ENCODE data around the gene WNT9A.

WNT9A gene

DNA sequence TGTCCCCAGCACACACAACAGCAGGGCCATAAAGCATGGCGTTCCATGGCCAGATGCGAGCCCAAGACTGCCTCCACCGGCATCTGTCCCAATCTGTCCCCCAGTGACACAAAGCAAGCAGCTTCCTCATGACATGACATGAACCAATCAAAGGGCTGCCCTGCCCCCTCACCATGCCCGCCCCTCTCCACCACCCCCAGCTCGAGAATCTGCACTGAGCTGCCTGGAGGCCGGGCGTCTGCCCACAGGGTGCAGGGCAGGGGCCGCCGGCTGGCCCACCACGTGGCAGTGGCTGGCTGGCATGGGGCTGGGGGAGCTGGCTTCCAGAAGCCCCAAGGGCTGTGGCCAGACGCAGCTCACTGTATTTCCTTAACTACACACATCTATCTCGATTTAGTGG, 27.8 kb downstream of the WNT9A start:
- H3K9ac ChIP-seq (ENCODE audit: low read length), result no peak overlapping the region
- H3K9me3 ChIP-seq (replicated peaks; ENCODE audit: insufficient read depth, low read length), result no peaks in the 10 kb centered on the region
- no peak overlapping the region for H3K4me3 ChIP-seq (ENCODE audit: low read length)
- no peak overlapping the region for H3K4me2 ChIP-seq (ENCODE audit: low read depth, low read length)
- no peaks in the 10 kb centered on the region for H3F3A ChIP-seq (ENCODE audit: insufficient read depth, low read length)
- H3K27me3 ChIP-seq (replicated peaks; ENCODE audit: insufficient read depth, low read length), result peaks cover 13% of the 10 kb centered on the region; the same call in 1 of the 2 replicates
- no peaks in the 10 kb centered on the region for H3K9me2 ChIP-seq (replicated peaks; ENCODE audit: insufficient read depth, low read length)
- H3K36me3 ChIP-seq (replicated peaks; ENCODE audit: insufficient read depth, low read length), result no peaks in the 10 kb centered on the region
- no peak for DNase-seq
- no peak overlapping the region for H3K27ac ChIP-seq (ENCODE audit: low read length)
- no peaks in the 10 kb centered on the region for H4K20me1 ChIP-seq (ENCODE audit: insufficient read depth, low read length)
- TF ChIP-seq, protein P1, sequence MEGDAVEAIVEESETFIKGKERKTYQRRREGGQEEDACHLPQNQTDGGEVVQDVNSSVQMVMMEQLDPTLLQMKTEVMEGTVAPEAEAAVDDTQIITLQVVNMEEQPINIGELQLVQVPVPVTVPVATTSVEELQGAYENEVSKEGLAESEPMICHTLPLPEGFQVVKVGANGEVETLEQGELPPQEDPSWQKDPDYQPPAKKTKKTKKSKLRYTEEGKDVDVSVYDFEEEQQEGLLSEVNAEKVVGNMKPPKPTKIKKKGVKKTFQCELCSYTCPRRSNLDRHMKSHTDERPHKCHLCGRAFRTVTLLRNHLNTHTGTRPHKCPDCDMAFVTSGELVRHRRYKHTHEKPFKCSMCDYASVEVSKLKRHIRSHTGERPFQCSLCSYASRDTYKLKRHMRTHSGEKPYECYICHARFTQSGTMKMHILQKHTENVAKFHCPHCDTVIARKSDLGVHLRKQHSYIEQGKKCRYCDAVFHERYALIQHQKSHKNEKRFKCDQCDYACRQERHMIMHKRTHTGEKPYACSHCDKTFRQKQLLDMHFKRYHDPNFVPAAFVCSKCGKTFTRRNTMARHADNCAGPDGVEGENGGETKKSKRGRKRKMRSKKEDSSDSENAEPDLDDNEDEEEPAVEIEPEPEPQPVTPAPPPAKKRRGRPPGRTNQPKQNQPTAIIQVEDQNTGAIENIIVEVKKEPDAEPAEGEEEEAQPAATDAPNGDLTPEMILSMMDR (IDR thresholded peaks at IDR 0.05; ENCODE audit: low read length), result no peak
- TF ChIP-seq EZH2 (optimal IDR thresholded peaks at IDR 0.05; ENCODE audit: low read depth, low read length) (no peak), EZH2phosphoT487 (IDR thresholded peaks at IDR 0.05; ENCODE audit: low read length) (no peak)
- H3K79me2 ChIP-seq (ENCODE audit: low read length), result no peaks in the 10 kb centered on the region
- no peaks in the 10 kb centered on the region for H3K4me1 ChIP-seq (ENCODE audit: low read length)
- H2AFZ ChIP-seq (ENCODE audit: low read length), result no peak overlapping the region

- no peaks in the 10 kb centered on the region for H3K79me2 ChIP-seq (ENCODE audit: low read length)
- H3K4me1 ChIP-seq (ENCODE audit: low read length), result no peaks in the 10 kb centered on the region
- no peaks in the 10 kb centered on the region for H3K9me2 ChIP-seq (replicated peaks; ENCODE audit: insufficient read depth, low read length)
- TF ChIP-seq, protein P1 (IDR thresholded peaks at IDR 0.05; ENCODE audit: low read length), result no peak
- TF ChIP-seq EZH2 (optimal IDR thresholded peaks at IDR 0.05; ENCODE audit: low read depth, low read length) (no peak), EZH2phosphoT487 (IDR thresholded peaks at IDR 0.05; ENCODE audit: low read length) (no peak)
- H3K9me3 ChIP-seq (replicated peaks; ENCODE audit: insufficient read depth, low read length), result no peaks in the 10 kb centered on the region
- H3K36me3 ChIP-seq (replicated peaks; ENCODE audit: insufficient read depth, low read length), result no peaks in the 10 kb centered on the region
- H2AFZ ChIP-seq (ENCODE audit: low read length), result no peak overlapping the region
- no peaks in the 10 kb centered on the region for H3F3A ChIP-seq (ENCODE audit: insufficient read depth, low read length)
- 0 out of 2 replicates have a peak, but pooled peaks cover 8% of the 10 kb centered on the region for H3K27me3 ChIP-seq (replicated peaks; ENCODE audit: insufficient read depth, low read length)
- no peaks in the 10 kb centered on the region for H4K20me1 ChIP-seq (ENCODE audit: insufficient read depth, low read length)
- H3K27ac ChIP-seq (ENCODE audit: low read length), result no peak overlapping the region
- H3K4me2 ChIP-seq (ENCODE audit: low read depth, low read length), result no peak overlapping the region
- H3K9ac ChIP-seq (ENCODE audit: low read length), result no peak overlapping the region
- no peak for DNase-seq
- no peak overlapping the region for H3K4me3 ChIP-seq (ENCODE audit: low read length)
These were observed 29.0 kb downstream of the WNT9A start for GRCh38 chr1:227918736-227919135.

- Histone ChIP-seq H3K36me3 (replicated peaks; ENCODE audit: insufficient read depth, low read length) (no peaks in the 10 kb centered on the region), H3K79me2 (ENCODE audit: low read length) (no peaks in the 10 kb centered on the region), H3K4me1 (ENCODE audit: low read length) (no peaks in the 10 kb centered on the region), H3K27ac (ENCODE audit: low read length) (no peak overlapping the region), H3K9me2 (replicated peaks; ENCODE audit: insufficient read depth, low read length) (no peaks in the 10 kb centered on the region), H3K4me3 (ENCODE audit: low read length) (no peak overlapping the region), H3K9me3 (replicated peaks; ENCODE audit: insufficient read depth, low read length) (no peaks in the 10 kb centered on the region), H3K9ac (ENCODE audit: low read length) (no peak overlapping the region), H4K20me1 (ENCODE audit: insufficient read depth, low read length) (no peaks in the 10 kb centered on the region), H3F3A (ENCODE audit: insufficient read depth, low read length) (no peaks in the 10 kb centered on the region), H3K27me3 (replicated peaks; ENCODE audit: insufficient read depth, low read length) (0 out of 2 replicates have a peak, but pooled peaks cover 4% of the 10 kb centered on the region), H3K4me2 (ENCODE audit: low read depth, low read length) (no peak overlapping the region), H2AFZ (ENCODE audit: low read length) (no peak overlapping the region)
- TF ChIP-seq, protein P1 (IDR thresholded peaks at IDR 0.05; ENCODE audit: low read length), result no peak
- TF ChIP-seq EZH2phosphoT487 (IDR thresholded peaks at IDR 0.05; ENCODE audit: low read length) (no peak), EZH2 (optimal IDR thresholded peaks at IDR 0.05; ENCODE audit: low read depth, low read length) (no peak)
- DNase-seq, result no peak
These were observed 29.5 kb downstream of the WNT9A start for GRCh38 chr1:227918083-227918700.
